Neural cell (in vitro differentiated cells): ENCODE data around the gene HOXA4. TPM values are rescaled to one million over a fixed set of nuclear protein-coding genes. Genes with fewer than 3 reads are reported as not detected.

ENCODE experiments used
- H2AFZ ChIP-seq: fragments of 200-600, 300-800 bp; sonication (generic), shearing (Covaris generic); 2 replicates; pipeline ENCODE4 v1.6.0; 2014; ENCODE audit warnings: low read depth, mild to moderate bottlenecking, antibody characterized with exemption, low read length, moderate library complexity
- H3F3A ChIP-seq: fragments of 200-600 bp; shearing (Covaris generic); 2 replicates; pipeline ENCODE4 v1.6.1; 2016; ENCODE audit warnings: mild to moderate bottlenecking, moderate library complexity, mixed read lengths, antibody characterized with exemption, low read length; ENCODE audit not compliant: insufficient read depth, poor library complexity, severe bottlenecking
- H3K27ac ChIP-seq: fragments of 200-600, 300-800 bp; sonication (generic), shearing (Covaris generic); 2 replicates; pipeline ENCODE4 v1.5.1; 2014; ENCODE audit warnings: mild to moderate bottlenecking, low read length, moderate library complexity
- H3K27me3 ChIP-seq: fragments of 300-800, 200-600 bp; sonication (generic), shearing (Covaris generic); 2 replicates; pipeline ENCODE4 v1.6.0; 2014; ENCODE audit warnings: mild to moderate bottlenecking, low read depth, low read length, moderate library complexity; ENCODE audit not compliant: insufficient read depth
- H3K36me3 ChIP-seq: fragments of 300-800, 200-600 bp; sonication (generic), shearing (Covaris generic); 2 replicates; pipeline ENCODE4 v1.5.1; 2014; ENCODE audit warnings: mild to moderate bottlenecking, antibody characterized with exemption, low read length, moderate library complexity; ENCODE audit not compliant: insufficient read depth
- H3K4me2 ChIP-seq: fragments of 300-800, 200-600 bp; sonication (generic), shearing (Covaris generic); 2 replicates; pipeline ENCODE4 v1.6.0; 2014; ENCODE audit warnings: mild to moderate bottlenecking, low read length
- H3K4me3 ChIP-seq: fragments of 300-800, 200-600 bp; sonication (generic), shearing (Covaris generic); 2 replicates; pipeline ENCODE4 v1.5.1; 2014; ENCODE audit warnings: mild to moderate bottlenecking, low read length, moderate library complexity
- H3K79me2 ChIP-seq: fragments of 200-600 bp; shearing (Covaris generic); replicated peaks from 2 replicates; pipeline ENCODE4 v1.6.0; 2014; ENCODE audit warnings: mild to moderate bottlenecking, low read length, moderate library complexity; ENCODE audit not compliant: insufficient read depth
- H3K9ac ChIP-seq: fragments of 300-800, 200-600 bp; sonication (generic), shearing (Covaris generic); 2 replicates; pipeline ENCODE4 v1.6.1; 2016; ENCODE audit warnings: mild to moderate bottlenecking, low read length, mixed read lengths
- H3K9me2 ChIP-seq: fragments of 200-600 bp; shearing (Covaris generic); 2 replicates; pipeline ENCODE4 v1.6.1; 2016; ENCODE audit warnings: mild to moderate bottlenecking, low read length, mixed read lengths; ENCODE audit not compliant: insufficient read depth
- H3K9me3 ChIP-seq: fragments of 200-600, 300-800 bp; sonication (generic), shearing (Covaris generic); 2 replicates; pipeline ENCODE4 v1.6.1; 2016; ENCODE audit warnings: mild to moderate bottlenecking, mixed run types, low read length, moderate library complexity, mixed read lengths
- H4K20me1 ChIP-seq: fragments of 200-600 bp; shearing (Covaris generic); 2 replicates; pipeline ENCODE4 v1.6.1; 2016; ENCODE audit warnings: mild to moderate bottlenecking, mixed run types; ENCODE audit not compliant: insufficient read depth
- CTCF ChIP-seq: fragments of 450-650 bp; IDR thresholded peaks from 2 replicates; pipeline ENCODE4 v1.5.1; 2014; ENCODE audit warnings: antibody characterized with exemption, mild to moderate bottlenecking, moderate library complexity; ENCODE audit not compliant: poor library complexity, severe bottlenecking
- EP300 ChIP-seq: fragments of 450-650 bp; conservative IDR thresholded peaks from 2 replicates; pipeline ENCODE4 v1.6.1; 2014; ENCODE audit warnings: antibody characterized with exemption, mild to moderate bottlenecking, moderate library complexity; ENCODE audit not compliant: poor library complexity, severe bottlenecking
- EZH2 ChIP-seq: fragments of 200-600, 300-800 bp; shearing (Covaris generic), sonication (generic); IDR thresholded peaks from 2 replicates; pipeline ENCODE4 v1.6.1; 2014; ENCODE audit warnings: antibody characterized with exemption, low read length, borderline replicate concordance, mild to moderate bottlenecking; ENCODE audit not compliant: insufficient read depth, poor library complexity, severe bottlenecking
- MXI1 ChIP-seq: fragments of 450-650 bp; conservative IDR thresholded peaks from 2 replicates; pipeline ENCODE4 v1.6.1; 2014; ENCODE audit warnings: antibody characterized with exemption, mild to moderate bottlenecking; ENCODE audit not compliant: poor library complexity, severe bottlenecking
- POLR2AphosphoS5 ChIP-seq: IDR thresholded peaks from 2 replicates; pipeline ENCODE4 v1.6.1; 2012
- RAD21 ChIP-seq: fragments of 450-650 bp; conservative IDR thresholded peaks from 2 replicates; pipeline ENCODE4 v1.6.1; 2014; ENCODE audit warnings: antibody characterized with exemption, mild to moderate bottlenecking, moderate library complexity
- REST ChIP-seq: IDR thresholded peaks from 2 replicates; pipeline ENCODE4 v1.6.1; 2012; ENCODE audit warnings: borderline replicate concordance
- SMC3 ChIP-seq: fragments of 450-650 bp; conservative IDR thresholded peaks from 2 replicates; pipeline ENCODE4 v1.6.1; 2014; ENCODE audit warnings: antibody characterized with exemption, mild to moderate bottlenecking, moderate library complexity; ENCODE audit not compliant: poor library complexity
- TAF1 ChIP-seq: IDR thresholded peaks from 2 replicates; pipeline ENCODE4 v1.6.1; 2012; ENCODE audit warnings: low read depth
- polyA plus RNA-seq: library from polyadenylated mRNA; depleted of rRNA; stranded (reverse); fragments of >200 nt; gene quantifications from 2 replicates; pipeline ENCODE4 v1.2.3, GENCODE V29; 2014

HOXA4 gene
- polyA plus RNA-seq, 1 donor from 2014 or later: not detected

- Histone ChIP-seq H3K36me3 (no peaks in the 10 kb centered on the region), H3F3A (no peaks in the 10 kb centered on the region), H3K27ac (no peak overlapping the region), H2AFZ (no peak overlapping the region), H3K79me2 (no peaks in the 10 kb centered on the region), H3K9ac (no peak overlapping the region), H3K9me2 (no peaks in the 10 kb centered on the region), H3K27me3 (peaks cover 100% of the 10 kb centered on the region), H3K9me3 (peaks cover 44% of the 10 kb centered on the region), H4K20me1 (no peaks in the 10 kb centered on the region), H3K4me3 (no peak overlapping the region), H3K4me2 (no peak overlapping the region)
- TF ChIP-seq CTCF (no peak), TAF1 (no peak), RAD21 (no peak), EP300 (no peak), REST (no peak), EZH2 (no peak), SMC3 (no peak), POLR2AphosphoS5 (no peak), MXI1 (no peak)
These were observed 17.6 kb upstream of the HOXA4 start for GRCh38 chr7:27148031-27148755.

GRCh38 chr7:27147199-27148030 lies 16.9 kb upstream of the HOXA4 start, which contains the start of gene HOXA6:
TSS of gene HOXA6 (minus strand) at chr7:27147774. CDS start at chr7:27147749, 25 bp downstream.
- Histone ChIP-seq H3K9me3 (peaks cover 44% of the 10 kb centered on the region), H3K4me2 (no peak within 1 kb of the TSS), H3F3A (no peaks in the 10 kb centered on the region), H3K4me3 (no peak within 1 kb of the TSS), H4K20me1 (no peaks in the 10 kb centered on the region), H3K36me3 (no peaks in the 10 kb centered on the region), H3K27ac (no peak within 1 kb of the TSS), H3K27me3 (peaks cover 100% of the 10 kb centered on the region), H3K9ac (no peak within 1 kb of the TSS), H3K79me2 (no peaks in the 10 kb centered on the region), H3K9me2 (no peaks in the 10 kb centered on the region), H2AFZ (no peak within 1 kb of the TSS)
- TF ChIP-seq EZH2 (no peak), REST (no peak), SMC3 (no peak), POLR2AphosphoS5 (no peak), TAF1 (no peak), MXI1 (no peak), RAD21 (no peak), CTCF (no peak), EP300 (no peak)
